HG03575 (cell line): Measurements from ENCODE around the gene ZFPL1.

Experiments used
- ATAC-seq: cut with Tn5 transposase; IDR thresholded peaks from one replicate; pipeline ENCODE4 v1.9.1; 2021; ENCODE audit not compliant: unreplicated experiment, insufficient number of reproducible peaks, low FRiP score; ENCODE audit errors: extremely low read depth

The ZFPL1 gene

GRCh38 chr11:65135633-65136145 lies 51.7 kb downstream of the ZFPL1 start:
- ATAC-seq, result no peak

- no peak for ATAC-seq
These were observed 52.6 kb downstream of the ZFPL1 start for GRCh38 chr11:65136515-65137096.
